ENCODE data around the gene OPCML. TPM values are rescaled to one million over a fixed set of nuclear protein-coding genes. Genes with fewer than 3 reads are reported as not detected.

The OPCML gene
- total RNA-seq, 1 experiment from 2014 or later = 0.94 TPM

GRCh38 chr11:133425245-133425644, 107.1 kb downstream of the OPCML start:
- Histone ChIP-seq H4K5ac (ENCODE audit: insufficient read length, low read depth, low read length) (no peak overlapping the region), H2BK120ac (ENCODE audit: low read depth, low read length, poor library complexity, severe bottlenecking) (no peak overlapping the region), H3K4me2 (ENCODE audit: insufficient read depth, insufficient read length, low read length) (no peak overlapping the region), H3K9ac (ENCODE audit: extremely low read depth, insufficient read length, low read length) (no peak overlapping the region), H2AFZ (ENCODE audit: low read length) (no peak overlapping the region), H3K79me2 (ENCODE audit: insufficient read depth, low read length) (no peaks in the 10 kb centered on the region), H3K18ac (ENCODE audit: insufficient read length, low read depth, low read length) (no peak overlapping the region), H3K14ac (ENCODE audit: insufficient read depth, low read length) (no peak overlapping the region), H2BK5ac (ENCODE audit: insufficient read length, low read length) (no peak overlapping the region), H3T11ph (ENCODE audit: low read length) (no peak overlapping the region), H3K9me3 (ENCODE audit: control insufficient read depth, low read depth, low read length) (no peaks in the 10 kb centered on the region), H2BK20ac (ENCODE audit: low read depth, low read length, poor library complexity, severe bottlenecking) (no peak overlapping the region), H3K27me3 (ENCODE audit: insufficient read depth, low read length) (no peaks in the 10 kb centered on the region), H4K91ac (ENCODE audit: insufficient read length, low read depth, low read length) (no peak overlapping the region), H3K23ac (ENCODE audit: insufficient read length, low read depth, low read length) (no peak overlapping the region), H2BK15ac (ENCODE audit: low read depth, low read length) (no peak overlapping the region), H3K79me1 (ENCODE audit: insufficient read depth, low read depth, low read length, poor library complexity, severe bottlenecking) (no peaks in the 10 kb centered on the region), H2BK12ac (ENCODE audit: insufficient read length, low read depth, low read length) (no peak overlapping the region), H3K4me1 (ENCODE audit: insufficient read depth, low read length) (peaks cover 4% of the 10 kb centered on the region; the same call in 1 of the 2 replicates), H4K8ac (replicated peaks; ENCODE audit: insufficient read length, low read depth, low read length) (no peak overlapping the region), H2AK5ac (ENCODE audit: insufficient read length, low read length) (no peak overlapping the region), H4K20me1 (ENCODE audit: control insufficient read depth, insufficient read depth, insufficient read length) (no peaks in the 10 kb centered on the region), H3K23me2 (ENCODE audit: insufficient read length, low read depth, low read length, poor library complexity, severe bottlenecking) (no peaks in the 10 kb centered on the region), H3K27ac (ENCODE audit: insufficient read length, low read depth, low read length) (no peak overlapping the region), H3K4ac (ENCODE audit: low read depth, low read length) (no peak overlapping the region), H3K56ac (ENCODE audit: insufficient read length, low read depth, low read length) (no peak overlapping the region)
- no peaks in the 10 kb centered on the region; the same call in 1 of the 2 replicates for H3K27me3 Mint-ChIP-seq (ENCODE audit: low read depth)
- H3K9me3 Mint-ChIP-seq = no peaks in the 10 kb centered on the region
- H3K36me3 Mint-ChIP-seq (ENCODE audit: insufficient read depth in 1 of 3, low read depth in 3 of 3) = no peaks in the 10 kb centered on the region; a peak in 2 of 7 replicates
- WGBS (ENCODE audit: extremely low coverage, insufficient read length, low lambda C conversion rate) = no CpG with 5 or more reads among the region's 1 CpG
- peak overlapping the region in 2 of 3 experiments; percentile 2 to 45; a peak in 2 of 7 replicates for H3K27ac Mint-ChIP-seq
- TF ChIP-seq CTCF (conservative IDR thresholded peaks at IDR 0.05) = no peak
- peaks cover 19% of the 10 kb centered on the region in 2 experiments for H3K4me1 Mint-ChIP-seq
- no peak overlapping the region for H3K4me3 Mint-ChIP-seq
- no peak for DNase-seq

Measured in H9 (cell line).